ENCODE measurements around the gene CTNNA2. TPM values are rescaled to one million over a fixed set of nuclear protein-coding genes. Genes with fewer than 3 reads are reported as not detected.

Gene CTNNA2
- total RNA-seq, 1 donor from 2014 or later = not detected

DNA sequence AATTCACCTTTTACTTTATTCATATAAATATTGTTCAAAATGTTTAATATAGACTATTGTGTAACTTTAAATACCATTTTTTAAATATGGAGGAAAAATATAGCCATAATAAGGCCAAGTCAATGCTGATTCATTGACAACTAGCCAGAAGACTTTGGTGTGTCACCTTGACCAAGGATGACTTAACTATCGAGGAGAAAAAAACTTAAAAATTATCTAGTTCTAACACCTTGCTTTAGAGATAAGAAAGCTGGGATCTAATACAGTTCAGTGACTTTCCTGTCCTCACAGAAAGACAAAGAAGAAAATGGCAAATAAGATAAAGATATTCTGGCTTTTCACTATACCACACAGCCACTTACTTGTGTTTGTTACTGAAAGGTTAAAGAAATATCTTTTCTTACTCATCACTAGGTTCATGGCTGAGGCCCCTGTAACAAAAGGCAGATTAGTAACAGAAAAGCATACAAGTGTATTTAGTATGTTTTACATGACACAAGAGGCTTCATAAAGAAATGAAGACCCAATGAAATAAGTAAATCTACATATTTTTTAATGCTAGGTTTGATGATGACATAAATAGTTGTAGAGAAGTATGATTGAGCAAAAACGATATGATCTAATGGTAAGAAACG, 857.6 kb downstream of the CTNNA2 start:
- H3K27ac Mint-ChIP-seq = no peak overlapping the region
- H3K36me3 Mint-ChIP-seq (ENCODE audit: low read depth) = no peaks in the 10 kb centered on the region
- H3K4me3 Mint-ChIP-seq = no peak overlapping the region
- H3K27me3 Mint-ChIP-seq = no peaks in the 10 kb centered on the region
- no peak for DNase-seq
- H3K9me3 Mint-ChIP-seq = peaks cover 4% of the 10 kb centered on the region
- no peaks in the 10 kb centered on the region for H3K4me1 Mint-ChIP-seq
- intact Hi-C loops (cut with micrococcal nuclease) = no loop called here

DNA sequence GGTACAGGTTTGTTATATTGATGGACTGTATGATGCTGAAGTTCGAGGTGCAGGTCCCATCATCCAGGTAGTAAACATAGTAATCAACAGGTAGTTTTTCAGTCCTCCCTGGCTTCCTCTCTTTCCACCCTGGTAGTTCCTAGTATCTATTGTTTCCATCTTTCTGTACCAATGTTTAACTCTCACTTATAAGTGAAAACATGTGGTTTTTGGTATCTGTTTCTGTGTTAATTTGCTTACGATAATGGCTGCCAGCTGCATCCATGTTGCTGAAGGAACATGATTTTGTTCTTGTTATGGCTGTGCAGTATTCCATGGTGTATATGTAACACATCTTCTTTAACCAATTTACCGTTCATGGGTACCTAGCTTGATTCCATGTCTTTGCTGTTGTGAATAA, 861.3 kb downstream of the CTNNA2 start:
- H3K27me3 Mint-ChIP-seq = no peaks in the 10 kb centered on the region
- no peak overlapping the region for H3K27ac Mint-ChIP-seq
- DNase-seq = no peak
- no peaks in the 10 kb centered on the region for H3K36me3 Mint-ChIP-seq (ENCODE audit: low read depth)
- intact Hi-C loops (cut with micrococcal nuclease) = no loop called here
- no peaks in the 10 kb centered on the region for H3K4me1 Mint-ChIP-seq
- H3K4me3 Mint-ChIP-seq = no peak overlapping the region
- peaks cover 4% of the 10 kb centered on the region for H3K9me3 Mint-ChIP-seq

GRCh38 chr2:80377071-80377470, 864.2 kb downstream of the CTNNA2 start:
- Mint-ChIP-seq H3K27ac (no peak overlapping the region), H3K4me1 (no peaks in the 10 kb centered on the region), H3K4me3 (no peak overlapping the region), H3K27me3 (no peaks in the 10 kb centered on the region), H3K36me3 (ENCODE audit: low read depth) (no peaks in the 10 kb centered on the region), H3K9me3 (peaks cover 4% of the 10 kb centered on the region)
- intact Hi-C loops (cut with micrococcal nuclease) = no loop called here
- no peak for DNase-seq

GRCh38 chr2:80380736-80381135, 867.9 kb downstream of the CTNNA2 start:
- Mint-ChIP-seq H3K27ac (no peak overlapping the region), H3K4me3 (no peak overlapping the region)

GRCh38 chr2:80381666-80382065, 868.8 kb downstream of the CTNNA2 start:
- no peaks in the 10 kb centered on the region for H3K9me3 Mint-ChIP-seq

More at GRCh38 chr2:80380736-80381135, 867.9 kb downstream of the CTNNA2 start:
- no peak for DNase-seq
- H3K36me3 Mint-ChIP-seq (ENCODE audit: low read depth) = no peaks in the 10 kb centered on the region
- H3K27me3 Mint-ChIP-seq = no peaks in the 10 kb centered on the region
- H3K4me1 Mint-ChIP-seq = no peaks in the 10 kb centered on the region
- intact Hi-C loops (cut with micrococcal nuclease) = no loop called here
- no peaks in the 10 kb centered on the region for H3K9me3 Mint-ChIP-seq

GRCh38 chr2:80392441-80392840, 879.6 kb downstream of the CTNNA2 start:
- Mint-ChIP-seq H3K27ac (no peak overlapping the region), H3K27me3 (no peaks in the 10 kb centered on the region), H3K4me1 (no peaks in the 10 kb centered on the region), H3K36me3 (ENCODE audit: low read depth) (no peaks in the 10 kb centered on the region), H3K4me3 (no peak overlapping the region), H3K9me3 (no peaks in the 10 kb centered on the region)
- intact Hi-C loops (cut with micrococcal nuclease) = no loop called here
- DNase-seq = no peak

More at GRCh38 chr2:80381666-80382065, 868.8 kb downstream of the CTNNA2 start:
- no peaks in the 10 kb centered on the region for H3K27me3 Mint-ChIP-seq
- no peaks in the 10 kb centered on the region for H3K36me3 Mint-ChIP-seq (ENCODE audit: low read depth)
- intact Hi-C loops (cut with micrococcal nuclease) = no loop called here
- no peak overlapping the region for H3K4me3 Mint-ChIP-seq
- H3K4me1 Mint-ChIP-seq = no peaks in the 10 kb centered on the region
- no peak for DNase-seq
- no peak overlapping the region for H3K27ac Mint-ChIP-seq

GRCh38 chr2:80393991-80394390, 881.1 kb downstream of the CTNNA2 start:
- intact Hi-C loops (cut with micrococcal nuclease) = no loop called here
- Mint-ChIP-seq H3K36me3 (ENCODE audit: low read depth) (no peaks in the 10 kb centered on the region), H3K4me3 (no peak overlapping the region), H3K4me1 (no peaks in the 10 kb centered on the region), H3K27me3 (no peaks in the 10 kb centered on the region), H3K27ac (no peak overlapping the region), H3K9me3 (no peaks in the 10 kb centered on the region)
- no peak for DNase-seq

DNA sequence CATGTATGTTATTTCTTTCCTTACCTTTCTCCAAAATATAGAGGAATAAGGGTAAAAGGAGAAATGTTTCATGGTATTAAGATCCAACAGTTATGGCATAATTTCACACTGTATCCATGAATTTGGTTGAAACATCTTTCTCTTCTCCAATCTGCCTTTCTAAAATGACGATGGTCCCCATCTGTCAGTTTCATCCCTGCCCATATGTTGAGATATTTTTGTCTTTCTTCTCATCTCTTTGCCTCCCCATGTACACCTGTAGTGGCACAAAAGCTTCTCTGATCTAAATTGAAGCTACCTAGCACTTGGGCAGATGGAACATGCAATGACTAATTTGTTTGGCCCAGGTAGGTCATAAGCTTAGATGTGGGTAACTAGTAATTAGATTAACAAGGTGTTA, 882.4 kb downstream of the CTNNA2 start:
- H3K4me3 Mint-ChIP-seq = no peak overlapping the region
- H3K27me3 Mint-ChIP-seq = no peaks in the 10 kb centered on the region
- intact Hi-C loops (cut with micrococcal nuclease) = no loop called here
- H3K4me1 Mint-ChIP-seq = no peaks in the 10 kb centered on the region
- H3K27ac Mint-ChIP-seq = no peak overlapping the region
- no peaks in the 10 kb centered on the region for H3K9me3 Mint-ChIP-seq
- DNase-seq = no peak
- H3K36me3 Mint-ChIP-seq (ENCODE audit: low read depth) = no peaks in the 10 kb centered on the region

- Mint-ChIP-seq H3K27ac (no peak overlapping the region), H3K36me3 (ENCODE audit: low read depth) (no peaks in the 10 kb centered on the region), H3K4me3 (no peak overlapping the region), H3K9me3 (no peaks in the 10 kb centered on the region), H3K27me3 (no peaks in the 10 kb centered on the region), H3K4me1 (no peaks in the 10 kb centered on the region)
- intact Hi-C loops (cut with micrococcal nuclease) = no loop called here
- no peak for DNase-seq
Measured at GRCh38 chr2:80396276-80396675, 883.4 kb downstream of the CTNNA2 start.

- no peaks in the 10 kb centered on the region for H3K36me3 Mint-ChIP-seq (ENCODE audit: low read depth)
- DNase-seq = no peak
- H3K4me3 Mint-ChIP-seq = no peak overlapping the region
- H3K9me3 Mint-ChIP-seq = no peaks in the 10 kb centered on the region
- no peaks in the 10 kb centered on the region for H3K27me3 Mint-ChIP-seq
- no peak overlapping the region for H3K27ac Mint-ChIP-seq
- intact Hi-C loops (cut with micrococcal nuclease) = no loop called here
- no peaks in the 10 kb centered on the region for H3K4me1 Mint-ChIP-seq
Measured at GRCh38 chr2:80403081-80403480, 890.2 kb downstream of the CTNNA2 start.

DNA sequence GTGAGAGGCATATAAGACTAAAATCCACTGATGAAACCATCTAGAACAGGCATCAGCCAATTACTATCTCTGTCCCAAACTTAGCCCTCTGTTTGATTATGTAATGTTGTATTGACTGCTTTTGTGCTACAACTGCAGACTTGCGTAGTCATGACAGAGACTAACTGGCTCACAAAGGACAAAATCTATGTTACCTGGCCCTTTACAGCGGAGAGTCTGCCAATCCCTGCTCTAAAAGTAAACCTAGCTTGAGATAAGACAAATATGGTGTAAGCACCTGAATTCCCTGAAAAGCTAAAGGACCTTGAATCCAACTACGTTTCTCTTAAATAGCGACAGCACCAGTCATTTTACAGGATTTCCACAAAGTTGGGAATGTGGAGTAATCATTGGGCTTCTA, 894.5 kb downstream of the CTNNA2 start:
- H3K4me1 Mint-ChIP-seq = no peaks in the 10 kb centered on the region
- no peak for DNase-seq
- H3K27ac Mint-ChIP-seq = no peak overlapping the region
- H3K4me3 Mint-ChIP-seq = no peak overlapping the region
- no peaks in the 10 kb centered on the region for H3K9me3 Mint-ChIP-seq
- H3K36me3 Mint-ChIP-seq (ENCODE audit: low read depth) = no peaks in the 10 kb centered on the region
- H3K27me3 Mint-ChIP-seq = no peaks in the 10 kb centered on the region
- intact Hi-C loops (cut with micrococcal nuclease) = no loop called here

- Mint-ChIP-seq H3K27me3 (no peaks in the 10 kb centered on the region), H3K4me3 (no peak overlapping the region), H3K36me3 (ENCODE audit: low read depth) (no peaks in the 10 kb centered on the region), H3K9me3 (no peaks in the 10 kb centered on the region), H3K27ac (no peak overlapping the region), H3K4me1 (no peaks in the 10 kb centered on the region)
- intact Hi-C loops (cut with micrococcal nuclease) = no loop called here
- no peak for DNase-seq
Measured at GRCh38 chr2:80410346-80410745, 897.5 kb downstream of the CTNNA2 start.

DNA sequence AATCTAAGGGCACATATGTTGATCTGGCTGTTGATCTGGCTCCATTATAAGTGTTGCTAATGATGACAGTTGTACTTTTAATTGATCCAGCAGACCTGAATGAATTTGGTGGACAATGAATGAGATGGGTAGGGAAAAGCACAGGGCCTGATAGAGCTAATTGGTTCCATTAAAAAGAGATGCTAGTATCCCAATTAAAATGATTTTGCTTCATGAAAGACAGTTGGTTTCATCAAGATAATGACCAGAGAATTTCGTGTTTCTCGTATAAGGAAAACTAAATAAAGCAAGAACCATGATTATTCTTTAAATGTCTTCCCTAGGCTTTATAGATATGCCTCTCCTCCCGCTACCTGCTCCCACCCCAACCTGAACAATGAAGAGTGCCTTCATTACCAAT, 900.3 kb downstream of the CTNNA2 start:
- DNase-seq = no peak
- H3K27ac Mint-ChIP-seq = no peak overlapping the region
- intact Hi-C loops (cut with micrococcal nuclease) = no loop called here
- no peaks in the 10 kb centered on the region for H3K9me3 Mint-ChIP-seq
- H3K4me3 Mint-ChIP-seq = no peak overlapping the region
- H3K27me3 Mint-ChIP-seq = no peaks in the 10 kb centered on the region
- no peaks in the 10 kb centered on the region for H3K36me3 Mint-ChIP-seq (ENCODE audit: low read depth)
- no peaks in the 10 kb centered on the region for H3K4me1 Mint-ChIP-seq

DNA sequence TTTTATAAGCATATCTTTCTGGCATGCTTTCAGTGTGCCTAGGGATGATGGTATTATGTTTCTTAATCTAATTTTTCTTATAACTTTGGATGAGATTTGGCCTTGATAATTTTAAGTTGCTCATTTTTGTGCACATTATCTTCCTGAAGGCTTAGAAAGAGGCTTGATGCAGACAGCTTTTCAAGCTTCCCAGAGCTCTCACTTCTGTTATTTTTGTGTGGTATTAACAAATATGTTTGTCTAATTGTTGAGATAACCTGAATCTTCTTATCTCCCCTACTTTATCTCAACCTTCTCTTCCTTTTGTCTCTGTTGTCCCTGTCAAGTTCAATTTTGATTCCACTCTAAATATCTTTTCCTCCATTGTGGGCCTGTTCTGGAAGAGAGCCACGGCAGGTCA, 904.9 kb downstream of the CTNNA2 start:
- H3K27me3 Mint-ChIP-seq = no peaks in the 10 kb centered on the region

GRCh38 chr2:80420530-80421208, 907.8 kb downstream of the CTNNA2 start:
- Mint-ChIP-seq H3K36me3 (ENCODE audit: low read depth) (no peaks in the 10 kb centered on the region), H3K4me3 (no peak overlapping the region), H3K9me3 (peaks cover 3% of the 10 kb centered on the region), H3K27ac (no peak overlapping the region), H3K4me1 (no peaks in the 10 kb centered on the region), H3K27me3 (no peaks in the 10 kb centered on the region)
- intact Hi-C loops (cut with micrococcal nuclease) = no loop called here
- no peak for DNase-seq

More for the DNA sequence above, 904.9 kb downstream of the CTNNA2 start:
- Mint-ChIP-seq H3K36me3 (ENCODE audit: low read depth) (no peaks in the 10 kb centered on the region), H3K27ac (no peak overlapping the region), H3K9me3 (peaks cover 3% of the 10 kb centered on the region), H3K4me1 (no peaks in the 10 kb centered on the region), H3K4me3 (no peak overlapping the region)
- intact Hi-C loops (cut with micrococcal nuclease) = no loop called here
- DNase-seq = no peak

Measured in activated CD4-positive, alpha-beta T cell treated with anti-CD3 and anti-CD28 coated beads, Interleukin-2, amount 10 ng/mL, durations not matched to agents 24 days and 14 days (primary cell).